ENCODE data around the gene ZNF785. TPM values are rescaled to one million over a fixed set of nuclear protein-coding genes. Genes with fewer than 3 reads are reported as not detected.
"Not testable (repeated sequence)": the region's sequence is repeated elsewhere in the genome, so short reads cannot be mapped to it uniquely, and the experiment has no call there.

Gene ZNF785
- total and polyA plus RNA-seq, 2 of the 13 experiments (the other 11 are each of a cell fraction or from before 2014, with no cell fraction given) = 0.01 TPM; not detected in 1

GRCh38 chr16:30540916-30541464, 44.5 kb downstream of the ZNF785 start (continued):
- TF ChIP-seq HDAC1 (CRISPR knock-in tag; IDR thresholded peaks at IDR 0.05) = peak; percentile 93
- TF ChIP-seq SAP130 (CRISPR knock-in tag; IDR thresholded peaks at IDR 0.05; ENCODE audit: low read depth) = peak; percentile 75; the same call in 1 of the 2 replicates
- peak; percentile 40; the same call in 1 of the 2 replicates for TF ChIP-seq ZNF629 (CRISPR knock-in tag; conservative IDR thresholded peaks at IDR 0.05)
- peak; percentile 31; the same call in 1 of the 2 replicates for TF ChIP-seq ZNF343 (CRISPR knock-in tag; IDR thresholded peaks at IDR 0.05)
- TF ChIP-seq ZNF605 (CRISPR knock-in tag; IDR thresholded peaks at IDR 0.05) = peak; percentile 34; the same call in 1 of the 2 replicates
- TF ChIP-seq HOXA3 (CRISPR knock-in tag; IDR thresholded peaks at IDR 0.05) = peak; percentile 88
- TF ChIP-seq ARNTL (CRISPR knock-in tag; IDR thresholded peaks at IDR 0.05) = peak; percentile 66; the same call in 1 of the 2 replicates
- TF ChIP-seq ZBTB7A (CRISPR knock-in tag; IDR thresholded peaks at IDR 0.05) = peak; percentile 81; the same call in 1 of the 2 replicates
- not testable (repeated sequence) for TF ChIP-seq LCORL (IDR thresholded peaks at IDR 0.05); EP300 (CRISPR knock-in tag; IDR thresholded peaks at IDR 0.05; ENCODE audit: borderline replicate concordance)
- peak; percentile 75 for TF ChIP-seq LCORL (CRISPR knock-in tag; IDR thresholded peaks at IDR 0.05)
- TF ChIP-seq ERF (CRISPR knock-in tag; IDR thresholded peaks at IDR 0.05) = peak; percentile 57; the same call in 1 of the 2 replicates
- TF ChIP-seq POGZ (CRISPR knock-in tag; IDR thresholded peaks at IDR 0.05) = peak; percentile 80
- peak; percentile 37; the same call in 1 of the 2 replicates for TF ChIP-seq HOXD1 (CRISPR knock-in tag; IDR thresholded peaks at IDR 0.05)
- TF ChIP-seq, protein P1, sequence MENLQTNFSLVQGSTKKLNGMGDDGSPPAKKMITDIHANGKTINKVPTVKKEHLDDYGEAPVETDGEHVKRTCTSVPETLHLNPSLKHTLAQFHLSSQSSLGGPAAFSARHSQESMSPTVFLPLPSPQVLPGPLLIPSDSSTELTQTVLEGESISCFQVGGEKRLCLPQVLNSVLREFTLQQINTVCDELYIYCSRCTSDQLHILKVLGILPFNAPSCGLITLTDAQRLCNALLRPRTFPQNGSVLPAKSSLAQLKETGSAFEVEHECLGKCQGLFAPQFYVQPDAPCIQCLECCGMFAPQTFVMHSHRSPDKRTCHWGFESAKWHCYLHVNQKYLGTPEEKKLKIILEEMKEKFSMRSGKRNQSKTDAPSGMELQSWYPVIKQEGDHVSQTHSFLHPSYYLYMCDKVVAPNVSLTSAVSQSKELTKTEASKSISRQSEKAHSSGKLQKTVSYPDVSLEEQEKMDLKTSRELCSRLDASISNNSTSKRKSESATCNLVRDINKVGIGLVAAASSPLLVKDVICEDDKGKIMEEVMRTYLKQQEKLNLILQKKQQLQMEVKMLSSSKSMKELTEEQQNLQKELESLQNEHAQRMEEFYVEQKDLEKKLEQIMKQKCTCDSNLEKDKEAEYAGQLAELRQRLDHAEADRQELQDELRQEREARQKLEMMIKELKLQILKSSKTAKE (CRISPR knock-in tag; IDR thresholded peaks at IDR 0.05; ENCODE audit: borderline replicate concordance) = peak; percentile 92
- peak; percentile 62; the same call in 1 of the 2 replicates for TF ChIP-seq SNAPC2 (CRISPR knock-in tag; IDR thresholded peaks at IDR 0.05)
- TF ChIP-seq CAMTA2 (CRISPR knock-in tag; IDR thresholded peaks at IDR 0.05; ENCODE audit: borderline replicate concordance) = peak; percentile 80
- peak; percentile 23; the same call in 1 of the 2 replicates for TF ChIP-seq ZNF766 (CRISPR knock-in tag; IDR thresholded peaks at IDR 0.05; ENCODE audit: borderline replicate concordance)
- TF ChIP-seq EP300 (IDR thresholded peaks at IDR 0.05; ENCODE audit: low read depth in 2 of 2, low read length in 2 of 2) = peak in 1 of 2 experiments; percentile 46; a peak in 2 of 4 replicates
- TF ChIP-seq KLF16 (CRISPR knock-in tag; IDR thresholded peaks at IDR 0.05) = peak in 1 of 2 experiments; percentile 30; a peak in 1 of 4 replicates
- TF ChIP-seq ZBTB39 (CRISPR knock-in tag; IDR thresholded peaks at IDR 0.05) = peak; percentile 77
- peak; percentile 61; the same call in 1 of the 2 replicates for TF ChIP-seq NAIF1 (CRISPR knock-in tag; IDR thresholded peaks at IDR 0.05; ENCODE audit: borderline replicate concordance)
- TF ChIP-seq ZSCAN31 (CRISPR knock-in tag; IDR thresholded peaks at IDR 0.05; ENCODE audit: low read depth) = peak; percentile 47; the same call in 1 of the 2 replicates
- TF ChIP-seq HOMEZ (CRISPR knock-in tag; IDR thresholded peaks at IDR 0.05; ENCODE audit: low read depth) = peak; percentile 22; the same call in 1 of the 2 replicates
- TF ChIP-seq ZFX (CRISPR knock-in tag; IDR thresholded peaks at IDR 0.05; ENCODE audit: low read depth) = peak; percentile 58; the same call in 1 of the 2 replicates
- peak; percentile 67; the same call in 1 of the 2 replicates for TF ChIP-seq ZNF563 (CRISPR knock-in tag; IDR thresholded peaks at IDR 0.05)
